IPS-NIHi7 (cell line): ENCODE data around the gene ENTPD2.

Experiments used
- DNase-seq: peaks from one replicate; pipeline ENCODE4 v3.0.0; 2012; ENCODE audit warnings: mixed read lengths; ENCODE audit errors: extremely low spot score

ENTPD2 gene

DNA sequence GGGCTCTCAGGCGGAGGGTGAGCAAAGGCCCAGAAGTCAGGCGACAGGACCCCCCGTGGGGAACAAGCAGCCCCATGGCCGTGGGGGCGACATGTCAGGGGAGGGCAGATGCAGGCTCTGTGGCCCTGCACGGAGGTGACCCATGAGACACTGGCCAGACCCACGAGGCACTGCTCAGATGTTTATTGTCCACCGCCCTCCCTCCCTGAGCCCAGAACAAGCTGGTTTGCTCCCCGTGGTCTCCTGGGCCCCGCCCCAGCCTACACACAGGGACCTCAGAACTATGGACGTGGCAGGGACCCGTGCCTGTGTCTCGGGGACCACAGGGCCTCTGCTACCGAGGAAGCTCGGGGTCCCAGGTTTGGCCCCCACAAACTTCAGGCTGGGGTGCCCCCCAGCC lies 23.9 kb downstream of the ENTPD2 start:
- DNase-seq = no peak

DNA sequence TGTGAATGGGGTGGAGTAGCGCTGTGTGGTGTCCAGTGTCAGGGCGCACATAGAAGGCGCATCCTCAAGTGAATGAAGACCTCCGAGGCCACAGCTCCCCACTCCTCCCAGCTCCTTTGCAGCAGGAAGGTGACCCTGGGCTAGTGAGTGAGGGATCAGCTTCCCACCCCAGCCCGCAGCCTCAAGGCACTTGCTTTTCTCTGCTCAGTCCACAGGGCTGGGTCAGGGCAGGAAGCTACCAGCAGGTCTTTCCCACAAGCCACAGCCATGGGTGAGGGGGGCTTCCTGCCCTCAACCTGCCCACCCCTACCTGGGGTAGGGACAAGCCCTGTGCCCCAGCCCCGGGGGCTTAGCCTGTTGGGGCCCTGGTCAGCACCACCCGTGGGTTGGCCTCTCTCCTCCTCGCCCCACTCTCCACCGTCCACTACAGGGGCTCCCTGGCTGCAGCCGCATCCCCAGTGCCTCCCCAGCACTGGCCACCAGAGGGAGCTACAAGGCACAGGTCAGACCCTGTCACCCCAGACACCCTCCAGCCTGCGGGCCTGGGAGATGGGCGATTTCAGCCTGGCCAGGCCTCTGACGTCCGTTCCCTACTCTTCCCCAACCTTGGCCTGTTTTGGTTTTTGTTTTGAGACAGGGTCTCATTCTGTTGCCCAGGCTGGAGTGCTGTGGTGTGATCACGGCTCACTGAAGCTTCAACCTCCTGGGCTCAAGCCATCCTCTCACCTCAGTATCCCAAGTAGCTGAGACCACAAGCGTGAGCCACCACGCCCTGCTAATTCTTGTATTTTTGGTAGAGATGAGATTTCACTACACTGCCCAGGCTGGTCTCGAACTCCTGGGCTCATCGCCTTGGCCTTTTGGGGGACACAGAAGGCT lies 24.6 kb downstream of the ENTPD2 start:
- DNase-seq = peak; percentile 84

DNA sequence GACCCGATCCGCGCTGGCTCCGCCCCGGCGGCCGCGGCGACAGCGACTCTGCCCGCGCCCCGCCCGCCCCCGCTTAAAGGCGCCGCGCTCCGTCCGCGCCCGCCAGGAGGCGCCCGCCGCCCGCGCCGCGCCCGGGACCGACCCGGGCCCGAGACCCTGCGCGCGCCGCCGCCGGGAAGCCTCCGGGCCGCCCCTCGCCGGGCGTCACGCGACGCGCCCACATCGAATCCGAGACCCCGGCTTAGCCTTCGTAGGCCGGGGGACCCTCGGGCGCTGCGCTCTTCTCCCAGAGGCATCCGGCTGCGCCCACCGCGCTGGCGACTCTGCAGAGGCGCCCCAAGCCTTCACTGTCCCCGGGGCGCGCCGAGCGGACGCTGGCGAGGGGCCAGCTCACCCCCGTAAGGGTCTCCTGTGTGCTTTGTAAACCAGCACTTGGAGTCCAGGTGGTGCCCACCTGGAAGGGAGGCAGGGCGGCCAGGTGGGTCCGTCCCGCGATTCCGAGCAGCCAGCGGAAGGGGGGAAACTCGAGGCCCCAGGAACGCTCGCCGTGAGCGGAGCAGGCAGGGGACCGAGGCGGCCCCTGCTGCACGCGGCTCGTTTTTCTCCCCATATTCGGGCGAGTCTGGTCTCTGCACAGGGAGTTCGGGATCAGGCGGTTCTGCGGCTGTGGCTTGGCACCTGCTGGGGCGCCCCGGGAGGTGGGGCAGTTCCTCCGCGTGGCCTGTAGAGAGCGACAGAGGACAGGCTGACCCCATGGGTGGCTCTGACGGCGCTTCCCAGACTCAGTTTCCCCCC lies 25.4 kb downstream of the ENTPD2 start:
- peak; percentile 81 for DNase-seq

DNA sequence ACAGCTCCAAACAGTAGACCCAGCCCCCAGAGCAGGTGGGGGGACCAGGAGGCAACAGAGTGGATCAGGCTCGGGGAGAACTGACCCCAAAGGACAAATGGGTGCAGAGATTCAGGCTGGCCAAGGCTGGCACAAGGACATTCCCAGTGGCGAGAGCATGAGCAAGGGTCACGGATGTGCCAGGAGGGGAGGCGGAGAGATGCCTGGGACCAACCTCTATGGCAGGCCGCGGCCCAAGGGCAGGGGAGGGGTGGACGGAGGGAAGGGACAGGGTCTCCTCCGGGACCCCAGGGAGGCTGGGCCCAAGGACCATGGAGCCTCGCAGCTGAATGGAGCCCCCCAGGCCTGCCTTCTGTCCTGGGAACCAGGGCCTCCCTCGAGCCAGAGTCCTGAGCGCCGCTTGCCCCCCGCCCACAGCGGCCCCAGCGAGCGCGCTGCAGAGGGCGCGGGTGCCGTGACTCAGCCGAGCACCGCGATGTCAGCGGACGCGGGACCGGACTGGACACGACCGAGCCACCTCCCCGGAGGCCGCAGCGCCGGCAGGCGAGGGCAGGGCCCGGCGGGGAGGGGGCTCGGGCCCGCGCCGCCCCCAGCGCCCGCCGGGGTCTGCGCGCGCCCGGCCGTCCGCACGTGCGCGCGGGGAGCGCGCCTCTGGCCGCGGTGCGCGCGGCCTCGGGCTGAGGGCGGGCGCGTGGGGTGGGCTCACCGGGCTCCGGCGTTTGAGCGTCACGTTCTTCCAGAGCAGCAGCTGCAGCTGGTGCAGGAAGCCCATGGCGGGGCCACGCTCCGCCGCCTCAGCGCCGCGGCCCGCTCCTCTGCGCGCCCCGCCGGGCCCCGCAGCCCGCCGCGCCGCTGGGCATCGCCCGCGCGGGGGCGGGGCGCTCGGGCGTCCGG lies 26.2 kb downstream of the ENTPD2 start, which contains the start of gene ABCA2:
Gene ABCA2, minus strand, starts transcription at position 869 of the 894 bp plus-strand sequence. Its CDS starts 97 bp downstream, at position 772.
- peak; percentile 26 for DNase-seq

DNA sequence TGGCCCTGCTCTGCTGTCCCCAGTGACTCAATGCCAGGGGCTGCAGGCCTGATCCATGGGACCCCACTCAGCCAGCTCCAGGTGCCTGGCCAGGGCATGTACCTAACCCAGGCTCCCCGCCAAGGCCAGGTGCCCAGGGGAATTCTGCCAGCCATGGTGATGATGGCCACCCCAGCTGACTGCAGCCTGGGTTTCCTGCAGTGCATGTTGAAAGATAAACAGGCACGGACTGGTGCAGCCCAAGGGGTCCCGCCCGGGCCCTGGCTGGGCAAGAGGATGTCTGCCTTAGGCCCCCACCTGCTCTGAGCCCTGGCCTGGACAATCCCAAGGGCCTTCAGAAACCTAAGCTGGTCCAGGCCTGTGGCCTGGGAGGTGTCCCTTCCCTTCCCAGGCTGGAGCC lies 27.0 kb downstream of the ENTPD2 start:
- no peak for DNase-seq

DNA sequence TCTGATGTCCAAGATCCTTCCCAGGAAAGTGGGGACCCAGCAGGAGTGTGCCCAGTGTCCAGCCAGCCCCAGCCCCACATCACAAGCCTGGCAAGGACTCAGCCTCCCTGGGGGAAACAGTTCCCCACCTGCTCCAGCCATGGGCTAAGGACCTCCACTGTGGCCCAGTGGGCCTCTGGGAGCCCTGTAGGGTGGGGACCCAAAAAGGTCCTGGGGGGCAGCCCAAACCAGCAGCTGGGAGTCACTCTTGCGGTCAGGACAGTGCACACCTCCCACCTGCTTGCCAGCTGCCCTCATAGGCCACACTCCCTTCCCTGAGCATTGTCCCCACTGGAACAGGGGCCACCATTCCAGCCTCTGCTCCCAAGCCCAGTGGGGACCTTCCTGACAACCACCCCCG lies 27.5 kb downstream of the ENTPD2 start:
- no peak for DNase-seq

DNA sequence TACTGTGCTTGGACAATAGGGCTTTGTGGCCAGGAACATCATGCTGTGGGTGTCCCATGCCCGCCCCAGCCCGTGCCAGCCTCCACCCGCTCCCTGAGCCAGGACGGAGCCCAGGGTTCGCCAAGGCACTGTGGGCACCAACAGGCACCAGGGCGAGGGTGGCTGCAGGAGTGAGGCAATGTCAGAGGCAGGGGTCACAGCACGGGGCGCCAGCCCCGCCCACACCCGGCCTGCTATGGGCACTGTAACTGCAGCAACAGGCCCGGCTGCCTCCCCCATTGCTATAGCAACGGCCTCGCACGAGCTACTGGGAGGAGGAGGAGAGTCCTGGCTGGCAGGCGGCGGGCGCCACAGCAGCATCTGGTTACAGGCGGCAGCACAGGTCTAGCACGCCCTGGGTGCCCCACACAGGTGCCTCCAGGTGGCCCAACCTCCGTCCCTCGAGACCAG lies 28.3 kb downstream of the ENTPD2 start:
- DNase-seq = no peak

DNA sequence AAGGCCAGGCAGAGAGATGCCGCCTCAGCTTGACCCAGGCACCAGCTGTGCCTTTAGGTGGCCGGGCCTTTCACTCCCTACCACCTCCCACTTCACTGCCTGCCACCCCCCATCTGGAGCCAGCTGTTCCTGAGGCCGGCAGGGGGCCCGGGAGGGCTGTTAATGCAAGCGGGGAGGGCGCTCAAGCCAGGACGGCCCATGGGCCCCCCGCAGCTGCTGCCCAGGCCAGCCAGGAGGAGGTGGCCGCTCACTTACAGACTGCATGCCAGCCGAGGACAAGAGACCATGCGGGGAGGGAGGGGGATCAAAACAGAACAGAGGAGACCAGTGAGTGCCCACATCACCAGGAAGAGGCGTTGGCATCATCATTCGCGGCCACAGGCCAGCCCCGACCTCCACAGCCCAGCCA lies 30.3 kb downstream of the ENTPD2 start:
- DNase-seq = no peak

DNA sequence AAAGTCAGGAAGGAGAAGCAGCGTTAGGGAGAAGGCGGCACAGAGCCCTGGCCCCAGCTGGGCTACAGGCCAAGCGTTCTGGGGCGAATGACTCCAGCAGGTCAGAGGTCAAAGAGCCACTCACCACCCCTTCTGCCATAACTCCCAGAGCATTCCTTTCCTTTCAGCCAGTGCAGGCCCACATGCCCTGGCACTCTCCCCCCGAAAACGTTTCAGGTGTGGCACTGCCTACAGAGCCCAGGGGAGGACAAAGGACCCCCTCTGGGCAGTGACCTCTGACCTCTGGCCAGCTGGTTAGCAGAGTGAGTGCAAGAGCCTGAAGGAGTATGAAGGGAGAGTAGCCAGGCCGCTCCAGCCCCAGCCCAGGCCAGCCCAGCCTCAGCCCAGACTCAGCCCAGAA lies 30.7 kb downstream of the ENTPD2 start:
- no peak for DNase-seq

DNA sequence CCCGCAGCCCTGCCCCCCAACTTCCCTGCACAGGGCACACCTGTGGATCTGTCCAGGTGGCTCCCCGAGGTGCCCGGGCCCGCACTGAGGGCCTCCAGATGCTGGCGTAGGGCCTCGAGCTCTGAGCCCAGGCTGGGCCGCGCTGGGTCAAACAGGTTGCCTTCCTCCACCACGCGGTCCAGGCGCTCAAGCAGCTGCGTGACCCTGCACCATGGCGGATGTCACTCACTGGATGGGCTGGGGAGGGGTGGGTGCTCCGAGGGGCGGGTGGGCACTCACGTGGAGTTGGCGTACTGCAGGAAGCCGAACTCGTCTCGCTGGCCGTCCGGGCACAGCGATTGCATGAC lies 31.2 kb downstream of the ENTPD2 start:
- DNase-seq = no peak

DNA sequence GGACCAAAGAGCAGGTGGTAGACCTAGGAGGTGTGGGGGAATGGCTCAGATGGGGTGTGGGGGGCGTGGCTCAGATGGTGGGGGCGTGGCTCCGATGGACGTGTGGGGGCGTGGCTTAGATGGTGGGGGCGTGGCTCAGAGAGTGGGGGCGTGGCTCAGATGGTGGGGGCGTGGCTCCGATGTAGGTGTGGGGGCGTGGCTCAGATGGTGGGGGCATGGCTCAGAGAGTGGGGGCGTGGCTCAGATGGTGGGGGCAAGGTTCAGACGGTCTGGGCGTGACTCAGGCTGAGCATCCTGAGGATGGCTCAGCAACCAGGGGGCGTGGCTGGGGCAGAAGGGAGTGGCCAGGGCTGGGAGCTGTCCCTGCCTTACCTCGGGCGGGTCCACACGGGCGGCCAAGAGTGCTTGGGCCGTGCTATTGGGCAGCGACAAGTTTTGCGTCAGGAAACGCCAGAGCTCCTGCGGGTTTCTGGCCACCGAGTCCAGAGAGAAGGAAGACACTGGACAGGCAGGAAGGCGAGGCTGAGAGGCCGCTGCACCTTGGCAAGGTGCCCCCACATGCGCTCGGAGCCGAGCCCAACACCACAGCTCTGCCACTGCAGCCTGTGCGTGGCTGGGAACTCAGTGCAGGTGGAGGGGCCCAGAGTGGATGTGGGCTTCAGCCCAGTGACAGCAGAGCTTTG lies 31.7 kb downstream of the ENTPD2 start:
- peak; percentile 96 for DNase-seq

DNA sequence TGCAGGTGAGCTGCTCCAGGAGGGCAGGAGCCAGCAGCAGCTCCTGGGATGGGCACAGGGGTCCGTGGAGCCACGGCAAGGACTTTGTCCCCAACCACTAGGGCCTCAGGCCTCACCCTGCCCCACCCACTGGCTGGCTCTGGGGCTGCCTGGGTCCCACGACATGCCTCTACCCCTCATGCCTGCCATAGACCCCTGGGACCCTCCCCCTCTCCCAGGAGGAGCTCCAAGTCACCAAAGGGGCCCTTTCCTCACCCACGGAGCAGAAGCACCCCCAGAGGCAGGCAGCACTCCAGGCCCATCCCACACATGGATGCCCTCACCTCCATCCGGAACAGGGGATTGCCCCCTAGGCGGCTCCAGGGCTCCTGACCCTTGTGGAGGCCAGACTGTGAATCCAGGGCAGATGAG lies 32.3 kb downstream of the ENTPD2 start:
- DNase-seq = no peak

DNA sequence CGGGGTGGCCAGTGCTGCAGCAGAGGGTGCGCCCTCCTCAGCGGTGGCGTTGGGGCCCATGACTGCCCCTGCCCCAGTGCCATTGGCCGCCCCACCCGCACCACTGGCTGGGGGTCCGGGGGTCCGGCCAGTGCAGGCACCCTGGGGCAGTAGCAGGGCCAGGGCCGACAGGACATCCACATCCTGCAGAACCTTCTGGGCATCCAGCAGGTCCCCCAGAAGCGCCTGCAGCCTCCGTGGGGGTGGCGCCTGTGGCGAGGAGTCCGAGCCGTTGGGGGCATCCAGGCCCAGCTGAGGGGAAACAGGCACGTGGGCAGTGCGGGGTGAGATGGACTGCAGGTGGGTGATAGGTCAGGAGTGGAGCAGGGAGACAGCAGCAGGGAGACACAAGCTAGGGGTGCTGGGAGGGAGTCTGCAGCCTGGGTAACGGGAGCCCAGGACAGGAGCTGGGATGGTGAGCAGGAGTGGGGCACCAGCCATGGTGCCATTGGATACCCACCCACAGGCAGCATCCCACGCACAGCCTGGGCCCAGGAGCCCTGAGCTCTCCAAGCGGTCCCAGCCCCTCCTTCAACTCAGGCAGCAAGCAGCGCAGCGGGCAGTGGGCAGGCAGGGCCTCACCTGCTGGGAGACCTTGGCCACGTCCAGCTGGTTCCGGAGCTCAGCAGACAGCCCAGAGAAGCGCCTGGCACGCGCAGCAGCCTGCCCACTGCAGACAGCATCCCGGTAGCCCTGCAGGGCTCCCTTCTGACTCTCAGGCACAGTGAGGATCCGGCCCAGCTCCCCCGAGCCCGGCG lies 32.9 kb downstream of the ENTPD2 start:
- DNase-seq = no peak

DNA sequence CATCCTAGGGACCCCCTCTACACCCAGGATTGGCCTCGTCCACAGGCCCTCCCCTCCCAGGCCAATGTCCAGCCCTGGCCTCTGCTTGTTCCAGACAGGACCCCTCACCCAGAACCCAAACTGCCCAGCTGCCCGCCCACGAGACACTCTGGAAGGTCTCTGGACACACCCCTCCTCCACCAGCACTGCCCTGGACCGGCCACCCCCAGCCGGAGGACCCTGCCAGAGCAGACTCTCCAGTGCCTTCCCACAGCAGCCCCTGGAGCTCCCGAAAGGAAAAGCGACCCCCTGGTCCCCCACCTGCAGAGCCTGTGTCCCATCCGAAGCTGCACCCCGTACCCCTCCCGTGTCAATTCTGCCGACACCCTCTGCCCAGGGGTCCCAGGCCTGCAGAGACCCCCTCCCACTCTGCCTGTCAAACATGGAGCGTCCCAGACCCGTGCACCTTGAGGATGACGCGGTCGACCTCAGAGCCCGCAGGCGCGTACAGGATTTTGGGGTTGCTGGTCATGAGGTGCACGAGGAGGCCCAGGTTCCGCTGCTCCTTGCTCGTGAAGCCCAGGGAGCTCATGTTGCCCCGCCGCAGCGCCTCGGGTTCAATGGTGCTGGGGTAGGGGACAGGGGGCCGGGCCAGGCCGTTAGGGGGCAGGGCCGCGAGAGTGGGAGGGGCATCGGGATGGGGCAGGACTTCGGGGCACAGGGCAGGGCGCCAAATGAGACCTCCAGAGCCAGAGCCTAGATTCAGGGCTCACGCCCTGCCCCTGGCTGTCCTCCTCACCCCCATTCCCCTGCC lies 33.8 kb downstream of the ENTPD2 start:
- no peak for DNase-seq

DNA sequence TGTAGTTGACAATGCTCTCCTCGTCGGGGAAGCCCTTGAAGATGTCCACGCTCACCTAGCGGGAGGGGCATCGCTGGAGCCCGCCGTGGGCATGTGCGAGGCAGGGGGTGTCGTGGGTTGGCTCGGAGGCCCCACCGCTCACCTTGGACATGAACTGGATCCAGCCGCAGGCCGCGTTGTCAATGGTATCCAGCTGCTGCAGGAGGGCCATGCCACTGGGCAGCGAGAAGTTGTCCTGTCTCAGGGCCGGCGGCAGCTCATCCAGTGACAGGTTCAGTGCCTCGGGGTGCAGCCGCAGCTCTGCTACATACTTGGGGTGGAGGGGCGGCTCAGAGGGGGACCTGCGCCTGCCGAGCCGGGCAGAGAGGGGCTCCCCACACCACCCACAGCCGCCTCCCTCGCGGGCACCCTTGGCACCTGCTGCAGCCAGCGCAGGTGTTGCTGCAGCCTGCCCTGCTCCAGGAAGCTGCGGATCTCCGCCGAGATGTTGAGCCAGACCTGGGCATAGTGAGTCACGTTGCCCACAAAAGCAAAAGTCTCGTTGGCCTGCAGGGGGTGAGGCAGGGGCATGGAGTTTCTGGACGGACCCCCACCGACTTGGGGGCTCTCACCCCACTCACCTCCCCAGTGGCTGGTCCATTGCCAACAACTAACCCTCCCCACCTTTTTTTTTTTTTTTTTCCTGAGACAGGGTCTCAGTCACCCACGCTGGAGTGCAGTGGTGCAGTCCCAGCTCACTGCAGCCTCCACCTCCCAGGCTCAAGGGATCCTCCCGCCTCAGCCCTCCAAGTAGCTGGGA lies 34.9 kb downstream of the ENTPD2 start:
- no peak for DNase-seq

DNA sequence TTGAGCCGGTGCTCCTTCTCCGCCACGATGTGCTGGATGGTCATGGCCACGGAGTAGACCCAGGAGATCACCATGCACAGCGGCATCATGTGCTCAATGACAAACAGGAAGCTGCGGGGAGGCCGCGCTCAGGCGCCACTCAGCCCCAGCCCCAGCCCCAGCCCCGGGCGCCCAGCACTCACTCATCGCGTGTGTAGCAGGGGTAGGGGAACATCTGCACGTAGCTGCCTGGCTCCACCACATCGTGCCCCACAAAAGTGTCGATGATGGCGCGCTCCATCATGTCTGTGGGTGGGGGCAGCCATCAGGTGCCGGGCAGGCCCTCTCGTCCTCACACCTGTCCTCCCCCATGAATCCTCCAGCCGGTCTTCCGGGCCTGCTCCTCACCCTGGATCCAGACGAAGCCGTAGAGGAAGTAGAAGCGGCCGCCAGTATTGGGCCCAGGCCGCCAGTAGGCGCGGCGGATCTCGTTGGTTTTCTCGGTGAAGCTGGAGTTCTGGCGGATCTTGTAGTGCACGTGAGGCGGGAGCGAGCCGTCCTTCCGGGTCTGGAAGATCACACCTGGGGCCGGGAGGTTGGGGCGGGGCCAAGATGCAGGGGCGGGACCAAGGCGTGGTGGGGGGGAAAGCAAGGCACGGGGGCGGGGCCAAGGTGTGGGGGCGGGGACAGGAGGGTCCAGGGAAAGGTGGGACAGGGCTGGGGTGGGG lies 35.9 kb downstream of the ENTPD2 start:
- DNase-seq = peak; percentile 48

DNA sequence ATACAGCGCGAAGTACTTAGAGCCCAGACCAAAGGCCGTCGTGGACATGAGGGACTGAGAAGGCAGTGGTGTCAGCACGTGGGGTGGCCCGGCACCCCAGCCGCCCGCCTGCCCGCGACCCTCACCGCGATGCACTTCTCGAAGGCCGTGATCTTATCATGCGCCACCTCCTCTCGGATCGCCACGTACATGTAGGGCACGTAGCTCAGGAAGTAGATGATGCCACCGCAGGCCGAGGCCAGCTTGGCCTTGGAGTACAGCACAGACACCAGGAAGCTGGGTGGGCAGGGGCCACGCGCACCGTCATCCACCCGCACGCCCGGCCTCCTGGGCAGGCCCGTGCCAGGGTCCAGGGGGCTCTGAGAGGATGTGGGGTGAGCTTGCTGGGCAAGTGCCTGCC lies 36.8 kb downstream of the ENTPD2 start:
- DNase-seq = no peak

DNA sequence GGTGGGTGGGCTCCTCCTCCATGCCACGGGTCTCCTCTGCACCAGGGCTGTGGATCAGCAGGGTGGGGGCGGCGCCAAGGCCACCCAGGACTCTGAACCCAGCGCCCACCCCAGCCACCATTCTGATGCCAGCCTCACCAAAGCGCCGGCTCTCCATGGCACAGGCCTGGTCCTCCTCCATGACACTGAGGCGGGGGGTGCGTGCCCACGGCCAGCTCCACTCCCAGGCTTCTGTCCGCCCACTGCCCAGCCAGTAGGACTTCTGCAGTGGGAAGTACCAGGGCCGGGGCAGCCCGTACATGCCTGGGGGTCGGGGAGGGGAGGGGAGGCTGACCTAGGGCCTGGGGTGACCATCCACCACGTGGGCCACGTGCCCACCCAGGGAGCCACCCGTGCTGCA lies 37.4 kb downstream of the ENTPD2 start:
- no peak for DNase-seq
